Activated CD8-positive, alpha-beta T cell treated with anti-CD3 and anti-CD28 coated beads for 36 hours (primary cell): ENCODE results near the gene UCP2. TPM values are rescaled to one million over a fixed set of nuclear protein-coding genes. Genes with fewer than 3 reads are reported as not detected.

ENCODE experiments used
- ATAC-seq: fragments of 200-7000 bp; cut with Tn5 transposase; one replicate; pipeline ENCODE4 v1.10.0; 2021; ENCODE audit warnings: mild to moderate bottlenecking, moderate library complexity
- CTCF ChIA-PET: fragments of 350-600 bp; sonication (Branson Sonifier 250); formaldehyde crosslinking; loops from one replicate; lab custom pipeline; 2021; ENCODE audit warnings: antibody characterized with exemption; lab: Charles Lee
- POLR2A ChIA-PET: fragments of 350-600 bp; sonication (Branson Sonifier 250); formaldehyde crosslinking; loops from one replicate; lab custom pipeline; 2021; ENCODE audit warnings: antibody characterized with exemption; lab: Charles Lee
- DNase-seq: peaks from one replicate; pipeline ENCODE4 v3.0.0-alpha.2; 2020
- H3K27ac Mint-ChIP-seq: one replicate; pipeline ENCODE4 v1.8.0; 2021; ENCODE audit warnings: mild to moderate bottlenecking, mixed read lengths
- H3K27me3 Mint-ChIP-seq: one replicate; pipeline ENCODE4 v1.8.0; 2021; ENCODE audit warnings: mixed read lengths
- H3K36me3 Mint-ChIP-seq: one replicate; pipeline ENCODE4 v1.8.0; 2021; ENCODE audit warnings: low read depth, mixed read lengths
- H3K4me1 Mint-ChIP-seq: one replicate; pipeline ENCODE4 v1.8.0; 2021; ENCODE audit warnings: low read depth, mixed read lengths
- H3K4me3 Mint-ChIP-seq: one replicate; pipeline ENCODE4 v1.8.0; 2021; ENCODE audit warnings: mild to moderate bottlenecking, moderate library complexity, mixed read lengths
- H3K9me3 Mint-ChIP-seq: one replicate; pipeline ENCODE4 v1.8.0; 2021; ENCODE audit warnings: mixed read lengths
- CTCF ChIP-seq: fragments of 200-600 bp; IDR thresholded peaks from one replicate; pipeline ENCODE4 v1.8.0; 2022; ENCODE audit warnings: antibody characterized with exemption, mild to moderate bottlenecking
- intact Hi-C: fragments of 100-400 bp; cut with micrococcal nuclease; formaldehyde crosslinking; loops from one replicate; pipeline ENCODE4 v1.10.0; 2022
- total RNA-seq, 2 experiments: library from RNA; stranded (reverse); gene quantifications; one replicate each; pipeline ENCODE4 v1.2.3, GENCODE V29; 2021

UCP2 gene
- total RNA-seq, 2 experiments from 2014 or later = 244 to 252 TPM

- Mint-ChIP-seq H3K4me1 (peaks cover 64% of the 10 kb centered on the region), H3K36me3 (peaks cover 8% of the 10 kb centered on the region), H3K9me3 (no peaks in the 10 kb centered on the region), H3K27me3 (no peaks in the 10 kb centered on the region), H3K27ac (peak overlapping the region; percentile 75), H3K4me3 (no peak overlapping the region)
- TF ChIP-seq CTCF = no peak
- ATAC-seq (no peak), DNase-seq (no peak)
- intact Hi-C loops = no loop called here
- ChIA-PET POLR2A (interaction anchor here (0.9 to 7.4 kb wide), 4 partner anchors 12 to 107 kb away, joined by 3 to 80 read pairs (median 6); partner anchors contain the start of gene UCP2), CTCF (no interaction called here)
Observed at GRCh38 chr11:73968356-73968966, 14.2 kb downstream of the UCP2 start.

DNA sequence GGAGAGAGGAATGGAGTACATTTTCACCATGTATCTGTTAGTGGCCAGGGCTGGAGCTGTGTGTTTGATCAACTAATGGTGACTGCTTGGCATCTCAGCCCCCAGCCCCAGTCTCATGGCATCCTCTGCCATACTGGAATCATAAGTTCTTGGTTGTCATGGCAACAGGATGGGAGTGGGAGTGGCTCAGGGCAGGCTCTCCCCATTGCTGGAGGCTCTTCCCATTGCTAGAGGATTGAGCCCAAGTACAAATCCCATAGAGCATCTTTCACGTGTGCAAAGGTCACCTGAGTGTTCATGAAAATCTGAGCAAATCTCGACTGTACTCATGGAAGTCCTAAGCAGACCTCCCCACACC is 16.9 kb downstream of the UCP2 start:
- TF ChIP-seq CTCF = no peak
- POLR2A ChIA-PET = interaction anchor here (1.5 kb wide), 1 partner anchor 205 kb away, joined by 3 read pairs; the partner anchor contains the start of genes C2CD3 and PPME1
- CTCF ChIA-PET = interaction anchor here (1.0 to 1.7 kb wide), 4 partner anchors 9 to 89 kb away, joined by 3 to 4 read pairs (median 3); no protein-coding TSS in a partner anchor
- Mint-ChIP-seq H3K4me1 (peaks cover 46% of the 10 kb centered on the region), H3K27me3 (no peaks in the 10 kb centered on the region), H3K36me3 (no peaks in the 10 kb centered on the region), H3K4me3 (no peak overlapping the region), H3K9me3 (no peaks in the 10 kb centered on the region), H3K27ac (no peak overlapping the region)
- ATAC-seq (no peak), DNase-seq (no peak)
- intact Hi-C loops = no loop called here

DNA sequence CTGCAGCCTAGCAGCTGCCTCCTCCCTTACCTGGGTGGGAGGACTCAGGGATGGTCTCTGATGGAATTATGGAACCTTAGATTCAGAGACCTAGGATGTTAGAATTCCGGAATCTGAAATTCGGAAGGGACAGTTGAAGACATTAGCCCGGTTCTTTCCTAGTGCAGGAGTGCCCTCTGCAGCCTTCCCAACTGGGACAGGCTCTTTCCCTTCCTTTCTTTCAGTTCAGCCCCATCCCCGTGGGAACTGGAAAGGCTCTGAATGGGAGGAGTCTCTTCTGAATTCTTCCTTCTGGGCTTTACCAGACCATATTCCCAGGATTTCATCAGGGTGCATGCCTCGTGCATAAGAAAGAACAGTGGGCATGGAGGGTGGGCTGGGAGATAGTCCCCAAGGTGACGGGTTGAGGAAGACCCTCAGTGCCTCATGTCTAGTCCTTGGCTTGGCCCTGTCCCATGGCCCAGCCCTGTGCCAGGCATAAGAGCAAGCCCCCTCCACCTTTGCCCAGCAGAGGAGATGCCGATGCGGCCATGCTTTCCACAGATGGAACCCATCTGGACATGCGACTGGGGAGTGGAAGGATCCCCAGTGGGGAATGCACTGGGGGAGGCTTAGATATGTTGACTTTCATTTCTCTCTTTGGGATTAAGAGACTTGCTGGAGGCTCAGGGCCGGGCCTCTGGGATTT is 17.4 kb downstream of the UCP2 start:
- intact Hi-C loops = no loop called here
- ATAC-seq = no peak
- Mint-ChIP-seq H3K9me3 (no peaks in the 10 kb centered on the region), H3K27ac (no peak overlapping the region), H3K4me1 (peaks cover 41% of the 10 kb centered on the region), H3K4me3 (no peak overlapping the region), H3K36me3 (no peaks in the 10 kb centered on the region), H3K27me3 (no peaks in the 10 kb centered on the region)
- CTCF ChIA-PET = interaction anchor here (0.7 to 2.1 kb wide), 14 partner anchors 8 to 356 kb away, joined by 3 to 17 read pairs (median 6); partner anchors contain the start of genes DNAJB13 and UCP2
- DNase-seq = no peak
- POLR2A ChIA-PET = interaction anchor here (3.1 kb wide), 1 partner anchor 16 kb away, joined by 14 read pairs; the partner anchor contains the start of gene UCP2
- no peak for TF ChIP-seq CTCF

- no peak for TF ChIP-seq CTCF
- H3K4me1 Mint-ChIP-seq = peaks cover 28% of the 10 kb centered on the region
- ChIA-PET CTCF (interaction anchor here (0.6 to 2.1 kb wide), 35 partner anchors 9 to 358 kb away, joined by 3 to 17 read pairs (median 4); partner anchors contain the start of gene UCP2), POLR2A (interaction anchor here (0.8 to 3.1 kb wide), 4 partner anchors 11 to 74 kb away, joined by 3 to 14 read pairs (median 3); partner anchors contain the start of gene UCP2)
- H3K27ac Mint-ChIP-seq = no peak overlapping the region
- H3K27me3 Mint-ChIP-seq = no peaks in the 10 kb centered on the region
- intact Hi-C loops = no loop called here
- H3K36me3 Mint-ChIP-seq = no peaks in the 10 kb centered on the region
- DNase-seq (no peak), ATAC-seq (peak; percentile 4)
- H3K9me3 Mint-ChIP-seq = no peaks in the 10 kb centered on the region
- H3K4me3 Mint-ChIP-seq = no peak overlapping the region
Observed at GRCh38 chr11:73963861-73964260, 18.8 kb downstream of the UCP2 start.
